Stimulated activated memory B cell treated with anti-CD40 and anti-IgM and Interleukin-4, amounts not matched to agents 10 μg/mL and 1 μg/mL and 100 μg/mL, for 72 hours (primary cell): ENCODE results near the gene ATP6AP1.

ENCODE experiments used
- ATAC-seq: fragments of 150-1000 bp; cut with Tn5 transposase; 2 replicates; pipeline ENCODE4 v1.10.0; 2021
- H3K27ac Mint-ChIP-seq: one replicate; pipeline ENCODE4 v1.8.0; 2022; ENCODE audit warnings: mild to moderate bottlenecking, mixed read lengths
- H3K27me3 Mint-ChIP-seq: one replicate; pipeline ENCODE4 v1.8.0; 2022; ENCODE audit warnings: mixed read lengths
- H3K36me3 Mint-ChIP-seq: one replicate; pipeline ENCODE4 v1.8.0; 2022; ENCODE audit warnings: mixed read lengths
- H3K4me1 Mint-ChIP-seq: one replicate; pipeline ENCODE4 v1.8.0; 2022; ENCODE audit warnings: mixed read lengths
- H3K4me3 Mint-ChIP-seq: one replicate; pipeline ENCODE4 v1.8.0; 2022; ENCODE audit warnings: mild to moderate bottlenecking, moderate library complexity, mixed read lengths
- H3K9me3 Mint-ChIP-seq: one replicate; pipeline ENCODE4 v1.8.0; 2022; ENCODE audit warnings: mixed read lengths

The ATP6AP1 gene

DNA sequence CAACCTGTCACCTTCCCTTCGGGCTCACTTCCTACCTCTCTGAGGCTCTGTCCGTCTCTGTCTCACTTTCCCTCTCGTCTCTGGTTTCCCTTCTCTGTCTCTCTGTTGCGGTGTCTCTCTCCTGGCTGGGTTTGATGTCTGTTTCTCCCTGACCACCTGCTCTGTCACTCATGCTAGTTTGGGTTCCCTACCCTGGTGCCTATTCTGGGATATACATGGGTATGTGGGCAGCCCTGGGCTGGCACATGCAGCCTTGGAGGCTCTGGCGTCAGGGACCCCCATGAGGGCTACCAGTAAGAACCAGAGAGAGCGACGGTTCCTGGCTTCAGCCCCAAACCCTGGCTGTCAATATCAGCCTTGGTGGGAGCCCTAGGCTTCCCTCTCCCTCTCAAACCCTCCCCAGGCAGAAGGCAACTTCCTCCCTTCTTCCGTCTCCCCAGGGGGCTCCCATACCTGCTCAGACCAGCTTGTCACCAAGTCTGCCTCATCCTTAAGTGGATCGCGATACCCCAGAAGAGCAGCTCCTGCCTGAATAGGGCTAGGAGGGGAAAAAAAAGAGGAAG lies 19.7 kb upstream of the ATP6AP1 start:
- ATAC-seq, result no peak
- H3K4me1 Mint-ChIP-seq, result peaks cover 27% of the 10 kb centered on the region
- H3K9me3 Mint-ChIP-seq, result no peaks in the 10 kb centered on the region
- peak overlapping the region; percentile 64 for H3K27ac Mint-ChIP-seq
- peak overlapping the region; percentile 80 for H3K4me3 Mint-ChIP-seq
- H3K27me3 Mint-ChIP-seq, result no peaks in the 10 kb centered on the region
- peaks cover 4% of the 10 kb centered on the region for H3K36me3 Mint-ChIP-seq

DNA sequence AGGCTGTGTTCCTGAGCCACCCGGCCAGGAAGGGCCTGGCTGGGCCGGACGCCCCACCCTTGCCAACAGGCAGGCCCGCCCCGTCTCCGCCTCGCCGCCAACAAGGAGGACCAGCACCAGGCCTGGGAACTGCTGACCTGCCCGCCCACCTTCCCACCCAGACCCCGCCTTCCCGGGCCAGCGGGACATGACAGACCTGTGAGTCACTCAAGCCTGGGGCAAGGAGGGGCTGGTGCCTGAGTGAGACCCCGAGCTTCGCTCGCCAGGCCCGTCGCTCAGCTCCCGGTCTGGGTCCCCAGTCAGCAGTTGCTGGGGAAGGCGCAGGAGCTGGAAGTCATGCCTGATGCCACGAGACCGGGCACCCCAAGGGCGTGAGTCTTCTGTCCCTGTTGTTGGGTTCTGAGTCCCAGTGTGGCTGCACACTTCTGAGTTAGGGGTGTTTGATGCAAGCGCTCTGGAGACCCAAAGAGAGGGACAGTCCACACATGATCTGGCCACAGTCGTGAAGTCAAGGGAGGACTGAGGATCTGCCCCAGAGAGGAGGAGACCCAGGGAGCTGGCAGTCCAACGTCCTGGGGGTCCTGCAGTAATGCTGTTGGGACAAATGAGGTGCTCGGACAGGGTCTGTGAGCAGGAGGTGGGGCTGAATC lies 19.1 kb upstream of the ATP6AP1 start, which contains the start of gene DNASE1L1:
TSS of gene DNASE1L1 (minus strand) at position 33 of the 650 bp plus-strand sequence. CDS start 3,686 bp downstream, outside the sequence.
- Mint-ChIP-seq H3K4me1 (peaks cover 27% of the 10 kb centered on the region), H3K36me3 (peaks cover 4% of the 10 kb centered on the region), H3K9me3 (no peaks in the 10 kb centered on the region), H3K27me3 (no peaks in the 10 kb centered on the region), H3K27ac (peak within 1 kb of the TSS; percentile 64), H3K4me3 (peak within 1 kb of the TSS; percentile 80)
- peak; percentile 71 for ATAC-seq

DNA sequence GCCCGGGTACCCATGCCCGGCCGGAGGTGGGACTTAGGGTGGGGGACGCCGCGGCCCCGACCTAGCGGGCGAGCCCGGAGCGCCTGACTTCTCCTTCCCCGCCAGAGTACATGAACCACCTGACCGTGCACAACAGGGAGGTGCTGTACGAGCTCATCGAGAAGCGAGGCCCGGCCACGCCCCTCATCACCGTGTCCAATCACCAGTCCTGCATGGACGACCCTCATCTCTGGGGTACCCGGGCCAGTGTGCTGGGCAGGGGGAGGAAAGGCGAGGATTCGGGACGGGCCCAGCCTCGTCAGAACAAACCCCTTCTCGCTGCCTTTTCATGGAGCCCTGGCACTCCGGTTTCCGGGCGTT lies 16.5 kb upstream of the ATP6AP1 start:
- Mint-ChIP-seq H3K27ac (peak overlapping the region; percentile 89), H3K4me1 (peaks cover 31% of the 10 kb centered on the region), H3K27me3 (no peaks in the 10 kb centered on the region), H3K36me3 (peaks cover 16% of the 10 kb centered on the region), H3K9me3 (no peaks in the 10 kb centered on the region), H3K4me3 (peak overlapping the region; percentile 95)
- peak; percentile 84 for ATAC-seq

- Mint-ChIP-seq H3K27ac (peak overlapping the region; percentile 89), H3K36me3 (peaks cover 16% of the 10 kb centered on the region), H3K27me3 (no peaks in the 10 kb centered on the region), H3K9me3 (no peaks in the 10 kb centered on the region), H3K4me3 (peak overlapping the region; percentile 95), H3K4me1 (peaks cover 31% of the 10 kb centered on the region)
- peak; percentile 69 for ATAC-seq
These were observed 16.0 kb upstream of the ATP6AP1 start for GRCh38 chrX:154412468-154412867.

GRCh38 chrX:154413142-154413541 lies 15.3 kb upstream of the ATP6AP1 start:
- Mint-ChIP-seq H3K27me3 (no peaks in the 10 kb centered on the region), H3K9me3 (no peaks in the 10 kb centered on the region), H3K27ac (peak overlapping the region; percentile 89), H3K4me1 (peaks cover 31% of the 10 kb centered on the region), H3K4me3 (no peak overlapping the region), H3K36me3 (peaks cover 16% of the 10 kb centered on the region)
- no peak for ATAC-seq

DNA sequence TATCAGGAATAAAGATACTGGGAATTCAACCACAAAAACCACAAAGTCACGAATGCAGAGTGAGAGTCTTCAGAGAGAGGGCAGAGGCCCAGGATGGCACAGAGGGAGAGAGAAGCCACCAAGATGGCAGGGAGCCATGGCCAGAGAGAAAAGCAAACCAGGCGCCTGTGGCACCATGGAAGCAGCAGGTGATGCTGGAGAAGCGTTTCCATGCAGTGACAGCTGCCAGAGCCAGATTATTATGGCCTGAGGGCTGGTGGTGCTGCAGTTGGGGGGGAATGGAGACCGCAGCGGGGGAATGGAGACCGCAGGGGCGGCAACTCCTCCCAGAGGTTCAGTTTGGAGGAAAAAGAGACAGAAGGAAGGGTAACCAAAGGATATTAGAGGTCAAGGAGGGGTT lies 11.3 kb upstream of the ATP6AP1 start:
- Mint-ChIP-seq H3K4me1 (peaks cover 30% of the 10 kb centered on the region), H3K36me3 (peaks cover 16% of the 10 kb centered on the region), H3K9me3 (no peaks in the 10 kb centered on the region), H3K4me3 (no peak overlapping the region), H3K27ac (no peak overlapping the region), H3K27me3 (no peaks in the 10 kb centered on the region)
- ATAC-seq, result no peak

DNA sequence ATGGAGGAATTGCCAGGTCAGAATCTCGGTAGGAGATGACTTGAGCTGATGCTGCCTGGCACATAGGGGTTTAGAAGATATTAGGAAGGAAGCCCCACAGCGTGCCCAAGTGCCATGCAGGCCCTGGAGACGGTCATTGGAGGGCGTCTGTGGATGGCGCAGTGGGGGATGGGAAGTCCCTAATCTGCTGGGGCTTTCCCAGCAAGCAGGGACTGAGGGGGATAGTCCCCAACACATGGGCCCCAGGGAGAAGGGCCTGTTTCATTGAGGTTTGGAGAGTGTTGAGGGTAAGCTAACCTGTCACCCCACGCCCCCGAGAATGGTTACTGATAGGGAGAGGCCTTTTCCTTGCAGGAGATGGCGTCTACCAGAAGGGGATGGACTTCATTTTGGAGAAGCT lies 9.3 kb upstream of the ATP6AP1 start:
- Mint-ChIP-seq H3K27ac (peak overlapping the region; percentile 60), H3K4me1 (peaks cover 21% of the 10 kb centered on the region), H3K4me3 (peak overlapping the region; percentile 10), H3K27me3 (no peaks in the 10 kb centered on the region), H3K9me3 (no peaks in the 10 kb centered on the region), H3K36me3 (peaks cover 11% of the 10 kb centered on the region)
- ATAC-seq, result peak; percentile 67

DNA sequence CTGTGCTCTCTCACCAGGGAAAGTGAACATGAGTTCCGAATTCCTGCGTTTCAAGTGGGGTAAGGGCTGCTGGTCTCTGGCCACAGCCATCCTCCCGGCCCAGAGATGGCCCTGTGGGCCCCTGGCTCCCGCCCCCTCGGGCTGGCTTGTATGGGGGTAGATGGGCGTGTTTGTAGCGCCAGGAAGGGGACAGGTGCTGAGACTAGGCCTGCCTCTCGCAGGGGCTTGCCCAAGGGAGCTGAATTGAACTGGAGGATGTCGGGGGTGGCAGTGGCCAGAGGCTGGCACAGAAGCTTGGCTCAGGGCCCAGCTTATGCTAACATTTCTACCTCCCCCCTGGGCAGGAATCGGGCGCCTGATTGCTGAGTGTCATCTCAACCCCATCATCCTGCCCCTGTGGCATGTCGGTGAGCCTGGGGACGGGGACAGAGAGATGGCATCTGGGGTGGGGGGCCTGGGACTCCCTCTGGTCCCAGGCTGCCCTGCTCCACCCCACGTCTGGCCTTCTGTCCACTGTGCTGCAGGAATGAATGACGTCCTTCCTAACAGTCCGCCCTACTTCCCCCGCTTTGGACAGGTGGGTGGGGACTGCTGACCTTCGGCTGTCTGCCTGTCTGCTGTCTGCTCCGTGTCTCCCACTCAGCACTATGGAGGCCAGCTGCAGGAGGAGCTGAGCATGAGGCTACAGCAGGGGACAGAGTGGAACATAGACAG lies 8.6 kb upstream of the ATP6AP1 start:
- no peak overlapping the region for H3K4me3 Mint-ChIP-seq
- H3K27ac Mint-ChIP-seq, result peak overlapping the region; percentile 60
- peaks cover 21% of the 10 kb centered on the region for H3K4me1 Mint-ChIP-seq
- H3K36me3 Mint-ChIP-seq, result peaks cover 11% of the 10 kb centered on the region
- H3K27me3 Mint-ChIP-seq, result no peaks in the 10 kb centered on the region
- no peak for ATAC-seq
- no peaks in the 10 kb centered on the region for H3K9me3 Mint-ChIP-seq

- H3K36me3 Mint-ChIP-seq, result peaks cover 7% of the 10 kb centered on the region
- no peaks in the 10 kb centered on the region for H3K27me3 Mint-ChIP-seq
- no peak for ATAC-seq
- no peaks in the 10 kb centered on the region for H3K9me3 Mint-ChIP-seq
- no peak overlapping the region for H3K4me3 Mint-ChIP-seq
- H3K27ac Mint-ChIP-seq, result no peak overlapping the region
- peaks cover 21% of the 10 kb centered on the region for H3K4me1 Mint-ChIP-seq
These were observed 8.1 kb upstream of the ATP6AP1 start for GRCh38 chrX:154420402-154420756.

GRCh38 chrX:154426916-154427770 lies 1.3 kb upstream of the ATP6AP1 start:
- no peak overlapping the region for H3K27ac Mint-ChIP-seq
- H3K27me3 Mint-ChIP-seq, result no peaks in the 10 kb centered on the region
- H3K4me1 Mint-ChIP-seq, result peaks cover 21% of the 10 kb centered on the region
- ATAC-seq, result no peak
- no peak overlapping the region for H3K4me3 Mint-ChIP-seq
- H3K9me3 Mint-ChIP-seq, result no peaks in the 10 kb centered on the region
- H3K36me3 Mint-ChIP-seq, result peaks cover 5% of the 10 kb centered on the region

- Mint-ChIP-seq H3K27me3 (no peaks in the 10 kb centered on the region), H3K4me3 (peak overlapping the region; percentile 86), H3K4me1 (peaks cover 21% of the 10 kb centered on the region), H3K27ac (peak overlapping the region; percentile 84), H3K9me3 (no peaks in the 10 kb centered on the region), H3K36me3 (peaks cover 11% of the 10 kb centered on the region)
- ATAC-seq, result peak; percentile 57
These were observed 1.2 kb downstream of the ATP6AP1 start for GRCh38 chrX:154429711-154430110.

DNA sequence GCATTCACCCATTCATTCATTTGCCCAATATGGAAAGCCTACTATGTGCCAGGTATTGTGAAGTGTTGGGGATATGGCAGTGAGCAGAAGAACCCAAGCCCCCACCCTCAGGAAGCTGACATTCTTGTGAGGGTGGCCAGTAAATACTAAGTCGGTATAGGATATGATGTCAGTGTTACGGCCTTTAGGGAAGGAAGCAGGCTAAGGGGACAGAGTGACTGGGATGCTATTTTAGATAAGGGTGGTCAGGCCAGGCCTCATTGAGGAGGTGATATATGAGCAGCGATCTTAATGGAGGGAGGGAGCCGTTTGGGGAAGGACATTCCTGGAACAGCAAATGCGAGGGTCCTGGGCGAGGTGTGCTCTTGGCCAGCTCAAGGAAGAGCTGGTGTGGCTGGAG lies 2.0 kb downstream of the ATP6AP1 start:
- Mint-ChIP-seq H3K9me3 (no peaks in the 10 kb centered on the region), H3K27me3 (no peaks in the 10 kb centered on the region), H3K36me3 (peaks cover 15% of the 10 kb centered on the region), H3K4me1 (peaks cover 21% of the 10 kb centered on the region), H3K4me3 (peak overlapping the region; percentile 13), H3K27ac (peak overlapping the region; percentile 84)
- ATAC-seq, result no peak

DNA sequence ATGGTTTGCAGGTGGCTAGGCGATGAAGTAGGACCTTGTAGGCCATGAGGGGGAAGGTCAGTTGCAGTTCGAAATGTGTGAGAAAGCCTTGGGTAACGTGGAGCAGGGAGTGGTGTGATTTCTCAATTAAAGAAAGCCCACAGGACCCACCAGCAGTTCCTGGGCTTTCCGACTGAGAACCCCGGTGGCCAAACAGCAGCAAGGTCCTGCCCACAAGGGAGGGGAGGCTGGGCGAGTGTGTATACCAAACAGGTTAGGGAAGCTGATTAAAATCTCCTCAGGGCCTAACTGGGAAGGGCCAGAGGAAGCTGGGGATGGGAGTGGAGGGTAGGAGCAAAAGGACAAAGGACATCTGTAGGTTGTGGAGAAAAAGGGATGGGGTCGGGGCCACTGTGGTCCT lies 2.4 kb downstream of the ATP6AP1 start:
- peak overlapping the region; percentile 84 for H3K27ac Mint-ChIP-seq

DNA sequence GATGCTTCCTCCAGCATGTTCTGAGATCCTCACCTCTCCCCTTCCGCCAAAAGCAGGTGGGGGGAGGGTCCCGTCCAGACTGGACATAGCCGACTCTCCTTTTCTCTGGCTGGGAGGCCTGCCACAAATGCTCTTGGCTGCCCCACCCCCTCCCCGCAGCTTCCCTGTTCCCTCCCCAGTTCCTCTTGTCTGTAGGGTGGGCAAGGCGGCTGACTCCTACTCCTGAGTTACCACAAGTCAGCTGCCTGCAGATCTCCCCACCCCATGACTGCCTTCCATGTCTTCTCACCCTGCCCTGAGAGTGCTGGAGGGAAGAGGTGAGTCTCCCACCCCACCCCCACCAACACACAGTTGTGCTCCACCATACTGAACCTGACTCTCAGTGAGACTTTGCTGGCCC lies 2.9 kb downstream of the ATP6AP1 start:
- no peak for ATAC-seq
- Mint-ChIP-seq H3K4me3 (peak overlapping the region; percentile 26), H3K27ac (no peak overlapping the region), H3K4me1 (peaks cover 30% of the 10 kb centered on the region), H3K27me3 (no peaks in the 10 kb centered on the region), H3K9me3 (no peaks in the 10 kb centered on the region), H3K36me3 (peaks cover 24% of the 10 kb centered on the region)

More for the DNA sequence above, 2.4 kb downstream of the ATP6AP1 start:
- Mint-ChIP-seq H3K9me3 (no peaks in the 10 kb centered on the region), H3K4me3 (no peak overlapping the region), H3K36me3 (peaks cover 20% of the 10 kb centered on the region), H3K4me1 (peaks cover 25% of the 10 kb centered on the region), H3K27me3 (no peaks in the 10 kb centered on the region)
- ATAC-seq, result no peak

DNA sequence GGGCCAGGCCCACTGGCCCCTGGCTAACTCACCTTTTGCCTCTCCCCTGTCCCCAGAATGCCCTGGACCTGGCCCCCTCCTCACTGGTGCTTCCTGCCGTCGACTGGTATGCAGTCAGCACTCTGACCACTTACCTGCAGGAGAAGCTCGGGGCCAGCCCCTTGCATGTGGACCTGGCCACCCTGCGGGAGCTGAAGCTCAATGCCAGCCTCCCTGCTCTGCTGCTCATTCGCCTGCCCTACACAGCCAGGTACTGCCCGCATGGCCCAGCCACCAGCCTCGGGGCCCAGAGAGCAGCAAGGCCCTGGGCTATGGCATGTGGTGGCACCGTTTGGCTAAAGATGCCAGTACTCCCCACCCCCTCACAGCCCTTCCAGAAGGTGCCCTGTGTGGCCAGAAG lies 3.7 kb downstream of the ATP6AP1 start:
- H3K9me3 Mint-ChIP-seq, result no peaks in the 10 kb centered on the region
- ATAC-seq, result no peak
- no peak overlapping the region for H3K4me3 Mint-ChIP-seq
- peaks cover 24% of the 10 kb centered on the region for H3K36me3 Mint-ChIP-seq
- H3K27ac Mint-ChIP-seq, result no peak overlapping the region
- H3K4me1 Mint-ChIP-seq, result peaks cover 31% of the 10 kb centered on the region
- no peaks in the 10 kb centered on the region for H3K27me3 Mint-ChIP-seq
